Activated CD8-positive, alpha-beta memory T cell treated with anti-CD3 and anti-CD28 coated beads for 36 hours (primary cell): ENCODE data around the gene CHFR. TPM values are rescaled to one million over a fixed set of nuclear protein-coding genes. Genes with fewer than 3 reads are reported as not detected.
"Not testable (repeated sequence)": the region's sequence is repeated elsewhere in the genome, so short reads cannot be mapped to it uniquely, and the experiment has no call there.

Experiments used
- CTCF ChIA-PET: fragments of 350-600 bp; sonication (Branson Sonifier 250); formaldehyde crosslinking; loops from one replicate; lab custom pipeline; 2021; ENCODE audit warnings: antibody characterized with exemption; lab: Charles Lee
- POLR2A ChIA-PET: fragments of 350-600 bp; sonication (Branson Sonifier 250); formaldehyde crosslinking; loops from one replicate; lab custom pipeline; 2021; ENCODE audit warnings: antibody characterized with exemption; lab: Charles Lee
- total RNA-seq, 2 experiments: library from RNA; stranded (reverse); gene quantifications; one replicate each; pipeline ENCODE4 v1.2.3, GENCODE V29; 2021

Gene CHFR
- total RNA-seq, 2 experiments from 2014 or later: 50.4 to 54.6 TPM

- CTCF ChIA-PET: interaction anchor here (0.6 to 1.0 kb wide), 2 partner anchors 18 to 122 kb away, joined by 3 to 6 read pairs; no protein-coding TSS in a partner anchor
- POLR2A ChIA-PET: interaction anchor here (0.6 to 0.9 kb wide), 3 partner anchors 58 to 369 kb away, joined by 3 to 8 read pairs (median 3); partner anchors contain the start of gene GOLGA3
Observed at GRCh38 chr12:132886529-132887477, 602 bp downstream of the CHFR start.

GRCh38 chr12:132881818-132882217 is 5.6 kb downstream of the CHFR start:
- ChIA-PET CTCF (interaction anchor here (1.2 kb wide), 1 partner anchor 23 kb away, joined by 3 read pairs; no protein-coding TSS in a partner anchor), POLR2A (no interaction called here)

GRCh38 chr12:132874620-132875019 is 12.8 kb downstream of the CHFR start:
- CTCF ChIA-PET, POLR2A ChIA-PET: not testable (repeated sequence)

- POLR2A ChIA-PET: no interaction called here
- CTCF ChIA-PET: interaction anchor here (1.0 kb wide), 1 partner anchor 31 kb away, joined by 5 read pairs; no protein-coding TSS in a partner anchor
Observed at GRCh38 chr12:132874175-132874574, 13.2 kb downstream of the CHFR start.

GRCh38 chr12:132873724-132874123 is 13.7 kb downstream of the CHFR start:
- ChIA-PET CTCF (interaction anchor here (1.0 kb wide), 1 partner anchor 31 kb away, joined by 5 read pairs; no protein-coding TSS in a partner anchor), POLR2A (interaction anchor here (1.3 kb wide), 1 partner anchor 45 kb away, joined by 3 read pairs; the partner anchor contains the start of gene GOLGA3)

- CTCF ChIA-PET: interaction anchor here (1.0 to 1.4 kb wide), 2 partner anchors 32 kb away, joined by 5 read pairs; no protein-coding TSS in a partner anchor
- POLR2A ChIA-PET: interaction anchor here (0.6 to 1.3 kb wide), 3 partner anchors 25 to 134 kb away, joined by 3 read pairs; partner anchors contain the start of gene GOLGA3
Observed at GRCh38 chr12:132872975-132873421, 14.4 kb downstream of the CHFR start.

- ChIA-PET POLR2A (interaction anchor here (0.6 to 1.3 kb wide), 3 partner anchors 24 to 134 kb away, joined by 3 read pairs; partner anchors contain the start of gene GOLGA3), CTCF (interaction anchor here (1.4 kb wide), 1 partner anchor 32 kb away, joined by 5 read pairs; no protein-coding TSS in a partner anchor)
Observed at GRCh38 chr12:132872073-132872855, 15.1 kb downstream of the CHFR start.

- ChIA-PET POLR2A (interaction anchor here (0.7 kb wide), 1 partner anchor 184 kb away, joined by 6 read pairs; no protein-coding TSS in a partner anchor), CTCF (no interaction called here)
Observed at GRCh38 chr12:132869551-132869950, 17.9 kb downstream of the CHFR start.

- ChIA-PET CTCF (no interaction called here), POLR2A (no interaction called here)
Observed at GRCh38 chr12:132866251-132866828, 21.1 kb downstream of the CHFR start.

GRCh38 chr12:132861558-132861957 is 25.8 kb downstream of the CHFR start:
- ChIA-PET POLR2A (no interaction called here), CTCF (no interaction called here)

GRCh38 chr12:132858718-132859266 is 28.6 kb downstream of the CHFR start:
- CTCF ChIA-PET: no interaction called here
- POLR2A ChIA-PET: no interaction called here

GRCh38 chr12:132857019-132857418 is 30.4 kb downstream of the CHFR start:
- POLR2A ChIA-PET, CTCF ChIA-PET: not testable (repeated sequence)

- CTCF ChIA-PET: no interaction called here
- POLR2A ChIA-PET: no interaction called here
Observed at GRCh38 chr12:132856581-132856980, 30.8 kb downstream of the CHFR start.

GRCh38 chr12:132855211-132855610 is 32.2 kb downstream of the CHFR start:
- CTCF ChIA-PET, POLR2A ChIA-PET: not testable (repeated sequence)

GRCh38 chr12:132853285-132854092 is 33.9 kb downstream of the CHFR start:
- CTCF ChIA-PET: no interaction called here
- POLR2A ChIA-PET: no interaction called here

GRCh38 chr12:132852496-132852895 is 34.9 kb downstream of the CHFR start:
- POLR2A ChIA-PET: no interaction called here
- CTCF ChIA-PET: no interaction called here

GRCh38 chr12:132851465-132851864 is 35.9 kb downstream of the CHFR start:
- CTCF ChIA-PET: no interaction called here
- POLR2A ChIA-PET: no interaction called here

GRCh38 chr12:132850291-132850690 is 37.1 kb downstream of the CHFR start:
- CTCF ChIA-PET: no interaction called here
- POLR2A ChIA-PET: no interaction called here
